H9 (cell line): ENCODE results near the gene MYADM. TPM values are rescaled to one million over a fixed set of nuclear protein-coding genes. Genes with fewer than 3 reads are reported as not detected.

Experiments used
- DNase-seq: peaks from one replicate; pipeline ENCODE4 v3.0.0-alpha.2; 2017
- H2AFZ ChIP-seq: one replicate; pipeline ENCODE4 v1.6.1; 2013; ENCODE audit warnings: mild to moderate bottlenecking, low read length, control low read depth, moderate library complexity
- H2AK5ac ChIP-seq: 2 replicates; pipeline ENCODE4 v1.6.1; 2013; ENCODE audit warnings: low read length, control low read depth, mixed read lengths; ENCODE audit not compliant: insufficient read length
- H2BK120ac ChIP-seq: one replicate; pipeline ENCODE4 v1.6.1; 2013; ENCODE audit warnings: low read depth, mild to moderate bottlenecking, low read length, control low read depth, inconsistent platforms; ENCODE audit not compliant: poor library complexity, severe bottlenecking
- H2BK12ac ChIP-seq: 2 replicates; pipeline ENCODE4 v1.6.1; 2013; ENCODE audit warnings: low read length, control low read depth, mixed read lengths, low read depth; ENCODE audit not compliant: insufficient read length
- H2BK15ac ChIP-seq: 2 replicates; pipeline ENCODE4 v1.6.1; 2013; ENCODE audit warnings: low read depth, low read length, control low read depth
- H2BK20ac ChIP-seq: one replicate; pipeline ENCODE4 v1.6.1; 2013; ENCODE audit warnings: low read depth, mild to moderate bottlenecking, low read length, control low read depth, inconsistent platforms; ENCODE audit not compliant: poor library complexity, severe bottlenecking
- H2BK5ac ChIP-seq: 2 replicates; pipeline ENCODE4 v1.6.1; 2013; ENCODE audit warnings: low read length, control low read depth, mixed read lengths; ENCODE audit not compliant: insufficient read length
- H3K14ac ChIP-seq: 2 replicates; pipeline ENCODE4 v1.6.1; 2013; ENCODE audit warnings: low read length, control low read depth; ENCODE audit not compliant: insufficient read depth
- H3K18ac ChIP-seq: 2 replicates; pipeline ENCODE4 v1.6.1; 2013; ENCODE audit warnings: low read depth, mild to moderate bottlenecking, mixed read lengths, low read length, control low read depth; ENCODE audit not compliant: insufficient read length
- H3K23ac ChIP-seq: 2 replicates; pipeline ENCODE4 v1.6.1; 2013; ENCODE audit warnings: low read length, control low read depth, mixed read lengths, low read depth; ENCODE audit not compliant: insufficient read length
- H3K23me2 ChIP-seq: 2 replicates; pipeline ENCODE4 v1.6.1; 2013; ENCODE audit warnings: low read depth, mild to moderate bottlenecking, mixed read lengths, low read length, control low read depth; ENCODE audit not compliant: insufficient read length, poor library complexity, severe bottlenecking
- H3K27ac ChIP-seq: 2 replicates; pipeline ENCODE4 v1.5.1; 2013; ENCODE audit warnings: low read length, control low read depth, mixed read lengths, low read depth; ENCODE audit not compliant: insufficient read length
- H3K27me3 ChIP-seq: 2 replicates; pipeline ENCODE4 v1.6.1; 2013; ENCODE audit warnings: low read length, control low read depth, inconsistent platforms; ENCODE audit not compliant: insufficient read depth
- H3K4ac ChIP-seq: 2 replicates; pipeline ENCODE4 v1.6.1; 2013; ENCODE audit warnings: low read depth, mild to moderate bottlenecking, control low read depth, inconsistent platforms, low read length, moderate library complexity
- H3K4me1 ChIP-seq: 2 replicates; pipeline ENCODE4 v1.6.1; 2013; ENCODE audit warnings: low read length, control low read depth, inconsistent platforms; ENCODE audit not compliant: insufficient read depth
- H3K4me2 ChIP-seq: 2 replicates; pipeline ENCODE4 v1.6.1; 2013; ENCODE audit warnings: low read length, control low read depth, mixed read lengths; ENCODE audit not compliant: insufficient read length, insufficient read depth
- H3K56ac ChIP-seq: 2 replicates; pipeline ENCODE4 v1.6.1; 2013; ENCODE audit warnings: low read depth, mild to moderate bottlenecking, mixed read lengths, low read length, control low read depth; ENCODE audit not compliant: insufficient read length
- H3K79me1 ChIP-seq: 2 replicates; pipeline ENCODE4 v1.6.1; 2013; ENCODE audit warnings: low read depth, mild to moderate bottlenecking, moderate library complexity, low read length, control low read depth, inconsistent platforms; ENCODE audit not compliant: insufficient read depth, poor library complexity, severe bottlenecking
- H3K79me2 ChIP-seq: 2 replicates; pipeline ENCODE4 v1.6.1; 2013; ENCODE audit warnings: low read length, control low read depth, inconsistent platforms; ENCODE audit not compliant: insufficient read depth
- H3K9ac ChIP-seq: 2 replicates; pipeline ENCODE4 v1.6.1; 2013; ENCODE audit warnings: low read length, control low read depth, mixed read lengths; ENCODE audit not compliant: insufficient read length; ENCODE audit errors: extremely low read depth
- H3K9me3 ChIP-seq: one replicate; pipeline ENCODE4 v1.6.1; 2013; ENCODE audit warnings: low read depth, low read length, inconsistent platforms; ENCODE audit not compliant: control insufficient read depth
- H3T11ph ChIP-seq: one replicate; pipeline ENCODE4 v1.6.1; 2013; ENCODE audit warnings: mild to moderate bottlenecking, low read length, control low read depth, inconsistent platforms
- H4K20me1 ChIP-seq: one replicate; pipeline ENCODE4 v1.6.1; 2013; ENCODE audit not compliant: control insufficient read depth, insufficient read length, insufficient read depth
- H4K5ac ChIP-seq: 2 replicates; pipeline ENCODE4 v1.6.1; 2013; ENCODE audit warnings: low read depth, mild to moderate bottlenecking, mixed read lengths, low read length, control low read depth; ENCODE audit not compliant: insufficient read length
- H4K8ac ChIP-seq: replicated peaks from 2 replicates; pipeline ENCODE4 v1.6.1; 2013; ENCODE audit warnings: low read length, control low read depth, mixed read lengths, low read depth; ENCODE audit not compliant: insufficient read length
- H4K91ac ChIP-seq: 2 replicates; pipeline ENCODE4 v1.6.1; 2013; ENCODE audit warnings: low read depth, mild to moderate bottlenecking, moderate library complexity, mixed read lengths, low read length, control low read depth; ENCODE audit not compliant: insufficient read length
- H3K27ac Mint-ChIP-seq, 3 experiments: 2 replicates in 2 of 3; 3 replicates in 1 of 3; pipeline ENCODE4 v1.8.0; 2020 to 2021; ENCODE audit warnings: mixed read lengths in 3 of 3, mild to moderate bottlenecking in 1 of 3, moderate library complexity in 1 of 3
- H3K27me3 Mint-ChIP-seq: 2 replicates; pipeline ENCODE4 v1.8.0; 2021; ENCODE audit warnings: low read depth, mild to moderate bottlenecking, moderate library complexity, mixed read lengths
- H3K36me3 Mint-ChIP-seq, 3 experiments: 2 replicates in 2 of 3; 3 replicates in 1 of 3; pipeline ENCODE4 v1.8.0; 2020 to 2021; ENCODE audit warnings: low read depth in 3 of 3, mixed read lengths in 3 of 3; ENCODE audit not compliant: insufficient read depth in 1 of 3
- H3K4me1 Mint-ChIP-seq, 2 experiments: 2 replicates each; pipeline ENCODE4 v1.8.0; 2020; ENCODE audit warnings: mixed read lengths in 2 of 2
- H3K4me3 Mint-ChIP-seq, 2 experiments: 2 replicates in 1 of 2; 3 replicates in 1 of 2; pipeline ENCODE4 v1.8.0; 2020 to 2021; ENCODE audit warnings: mild to moderate bottlenecking in 2 of 2, mixed read lengths in 2 of 2, moderate library complexity in 1 of 2
- H3K9me3 Mint-ChIP-seq, 2 experiments: 2 replicates in 1 of 2; 3 replicates in 1 of 2; pipeline ENCODE4 v1.8.0; 2020; ENCODE audit warnings: mild to moderate bottlenecking in 2 of 2, mixed read lengths in 2 of 2, moderate library complexity in 1 of 2
- WGBS: extraction: QIAGEN DNeasy Blood & Tissue Kit; methylation state at CpG from one replicate; pipeline ENCODE4 v1.1.7; 2013; ENCODE audit warnings: missing lambda C conversion rate, low lambda C conversion rate, mixed read lengths; ENCODE audit not compliant: insufficient read length; ENCODE audit errors: extremely low coverage; 5-methylcytosine and 5-hydroxymethylcytosine counted together
- total RNA-seq: library from RNA; stranded (reverse); gene quantifications from 2 replicates; pipeline ENCODE4 v1.2.1, GENCODE V29; 2021
- TF ChIP-seq, protein P1 (sequence below): fragments of 200-600 bp; sonication (generic); conservative IDR thresholded peaks from 3 replicates; pipeline ENCODE4 v1.8.0; 2021; ENCODE audit warnings: antibody characterized with exemption, mild to moderate bottlenecking

MYADM gene
- total RNA-seq, 1 experiment from 2014 or later = 116 TPM

DNA sequence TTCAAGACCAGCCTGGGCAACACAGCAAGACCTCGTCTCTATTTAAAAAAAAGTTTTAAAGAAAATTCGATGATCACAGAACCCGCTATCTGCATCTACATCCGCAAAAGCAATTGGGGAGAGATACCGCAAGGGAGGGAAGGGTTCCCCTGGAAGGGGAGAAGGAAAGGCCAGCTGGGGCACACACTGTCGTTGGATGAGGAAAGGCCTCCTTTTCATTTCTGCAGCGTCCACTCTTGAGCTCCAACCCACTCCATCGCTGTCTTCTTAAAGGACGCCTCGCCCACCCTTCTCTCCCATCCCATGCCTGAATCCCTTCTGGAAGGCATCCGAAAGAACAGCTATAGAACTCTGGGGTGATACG is 11.1 kb downstream of the MYADM start:
- no peak for DNase-seq
- H3K36me3 Mint-ChIP-seq = peaks cover 10 to 25% (median 19%) of the 10 kb centered on the region in 3 experiments; a peak in 6 of 7 replicates
- Histone ChIP-seq H4K8ac (no peak overlapping the region), H3K56ac (no peak overlapping the region), H3K9ac (peak overlapping the region; percentile 78), H3K18ac (peak overlapping the region; percentile 51), H4K20me1 (no peaks in the 10 kb centered on the region), H3K27me3 (no peaks in the 10 kb centered on the region), H3K27ac (no peak overlapping the region), H3K4me2 (peak overlapping the region; percentile 90), H4K5ac (no peak overlapping the region), H3K4me1 (no peaks in the 10 kb centered on the region; the same call in 1 of the 2 replicates), H3K79me1 (no peaks in the 10 kb centered on the region), H2BK15ac (no peak overlapping the region), H4K91ac (no peak overlapping the region), H2BK120ac (no peak overlapping the region), H3K4ac (no peak overlapping the region), H3K79me2 (no peaks in the 10 kb centered on the region), H2BK5ac (no peak overlapping the region), H2BK12ac (no peak overlapping the region), H2AFZ (no peak overlapping the region), H2AK5ac (no peak overlapping the region), H2BK20ac (no peak overlapping the region), H3K9me3 (no peaks in the 10 kb centered on the region), H3K23ac (no peak overlapping the region), H3T11ph (no peak overlapping the region), H3K14ac (no peak overlapping the region; the same call in 1 of the 2 replicates), H3K23me2 (peaks cover 37% of the 10 kb centered on the region)
- no peak overlapping the region; a peak in 1 of 5 replicates for H3K4me3 Mint-ChIP-seq
- H3K4me1 Mint-ChIP-seq = peaks cover 21 to 30% of the 10 kb centered on the region in 2 experiments
- peaks cover 9% of the 10 kb centered on the region for H3K27me3 Mint-ChIP-seq
- TF ChIP-seq, protein P1, sequence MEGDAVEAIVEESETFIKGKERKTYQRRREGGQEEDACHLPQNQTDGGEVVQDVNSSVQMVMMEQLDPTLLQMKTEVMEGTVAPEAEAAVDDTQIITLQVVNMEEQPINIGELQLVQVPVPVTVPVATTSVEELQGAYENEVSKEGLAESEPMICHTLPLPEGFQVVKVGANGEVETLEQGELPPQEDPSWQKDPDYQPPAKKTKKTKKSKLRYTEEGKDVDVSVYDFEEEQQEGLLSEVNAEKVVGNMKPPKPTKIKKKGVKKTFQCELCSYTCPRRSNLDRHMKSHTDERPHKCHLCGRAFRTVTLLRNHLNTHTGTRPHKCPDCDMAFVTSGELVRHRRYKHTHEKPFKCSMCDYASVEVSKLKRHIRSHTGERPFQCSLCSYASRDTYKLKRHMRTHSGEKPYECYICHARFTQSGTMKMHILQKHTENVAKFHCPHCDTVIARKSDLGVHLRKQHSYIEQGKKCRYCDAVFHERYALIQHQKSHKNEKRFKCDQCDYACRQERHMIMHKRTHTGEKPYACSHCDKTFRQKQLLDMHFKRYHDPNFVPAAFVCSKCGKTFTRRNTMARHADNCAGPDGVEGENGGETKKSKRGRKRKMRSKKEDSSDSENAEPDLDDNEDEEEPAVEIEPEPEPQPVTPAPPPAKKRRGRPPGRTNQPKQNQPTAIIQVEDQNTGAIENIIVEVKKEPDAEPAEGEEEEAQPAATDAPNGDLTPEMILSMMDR = no peak
- H3K27ac Mint-ChIP-seq = peak overlapping the region; percentile 41 to 95 (median 46); a peak in 5 of 7 replicates
- H3K9me3 Mint-ChIP-seq = no peaks in the 10 kb centered on the region
- WGBS = no CpG with 5 or more reads among the region's 12 CpGs
